Loucy (cell line): ENCODE measurements around the gene MPO.

Experiments used
- EZH2phosphoT487 ChIP-seq: fragments of 200-600 bp; IDR thresholded peaks from 2 replicates; pipeline ENCODE4 v1.6.1; 2018; ENCODE audit warnings: antibody characterized with exemption, mild to moderate bottlenecking, moderate library complexity, borderline replicate concordance
- TF ChIP-seq, protein P1 (sequence below): fragments of 200-600 bp; sonication (generic); conservative IDR thresholded peaks from 2 replicates; pipeline ENCODE4 v1.5.1; 2014; ENCODE audit warnings: mild to moderate bottlenecking, antibody characterized with exemption, low read length

DNA sequence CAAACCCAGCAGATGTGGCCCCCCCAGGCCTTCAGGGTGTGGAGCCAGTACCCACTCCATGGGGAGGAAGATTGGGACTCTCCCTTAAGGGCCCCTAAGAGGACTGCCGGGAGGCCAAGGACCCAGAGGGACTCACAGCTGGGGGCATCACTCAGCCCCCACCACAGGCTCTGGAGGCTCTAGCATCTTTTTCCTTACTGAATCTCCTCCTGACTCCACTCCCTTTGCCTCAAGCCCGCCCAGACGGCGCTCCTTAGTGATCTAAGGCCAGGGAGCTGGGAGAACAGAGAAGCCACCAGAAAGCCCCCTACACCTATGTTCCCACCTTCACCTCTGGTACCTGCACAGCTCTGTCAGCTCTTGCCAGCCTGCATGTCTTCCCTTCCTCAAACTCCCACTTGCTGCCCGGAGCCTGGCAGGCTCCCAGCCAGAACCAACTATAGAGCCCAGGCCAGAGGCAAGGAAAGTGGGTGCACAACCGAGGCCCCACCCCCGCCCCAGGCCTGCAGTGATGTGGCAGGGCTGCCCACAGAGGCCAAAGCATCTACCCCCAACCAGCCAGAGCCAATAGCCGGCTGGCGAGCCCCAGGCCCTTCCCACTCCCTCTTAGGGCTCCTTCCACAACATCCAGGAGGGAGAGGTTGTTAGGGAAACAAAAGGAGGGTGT, 22.3 kb upstream of the MPO start:
- TF ChIP-seq, protein P1, sequence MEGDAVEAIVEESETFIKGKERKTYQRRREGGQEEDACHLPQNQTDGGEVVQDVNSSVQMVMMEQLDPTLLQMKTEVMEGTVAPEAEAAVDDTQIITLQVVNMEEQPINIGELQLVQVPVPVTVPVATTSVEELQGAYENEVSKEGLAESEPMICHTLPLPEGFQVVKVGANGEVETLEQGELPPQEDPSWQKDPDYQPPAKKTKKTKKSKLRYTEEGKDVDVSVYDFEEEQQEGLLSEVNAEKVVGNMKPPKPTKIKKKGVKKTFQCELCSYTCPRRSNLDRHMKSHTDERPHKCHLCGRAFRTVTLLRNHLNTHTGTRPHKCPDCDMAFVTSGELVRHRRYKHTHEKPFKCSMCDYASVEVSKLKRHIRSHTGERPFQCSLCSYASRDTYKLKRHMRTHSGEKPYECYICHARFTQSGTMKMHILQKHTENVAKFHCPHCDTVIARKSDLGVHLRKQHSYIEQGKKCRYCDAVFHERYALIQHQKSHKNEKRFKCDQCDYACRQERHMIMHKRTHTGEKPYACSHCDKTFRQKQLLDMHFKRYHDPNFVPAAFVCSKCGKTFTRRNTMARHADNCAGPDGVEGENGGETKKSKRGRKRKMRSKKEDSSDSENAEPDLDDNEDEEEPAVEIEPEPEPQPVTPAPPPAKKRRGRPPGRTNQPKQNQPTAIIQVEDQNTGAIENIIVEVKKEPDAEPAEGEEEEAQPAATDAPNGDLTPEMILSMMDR = no peak
- TF ChIP-seq EZH2phosphoT487 = no peak
